Liver (tissue), 9 donors: Measurements from ENCODE around the gene METTL8. TPM values are rescaled to one million over a fixed set of nuclear protein-coding genes. Genes with fewer than 3 reads are reported as not detected.

Source experiments
- DNase-seq: peaks from one replicate; pipeline ENCODE4 v3.0.0-alpha.2; 2017; ENCODE audit warnings: low spot score
- H3K27ac ChIP-seq, 2 donors: one replicate each; pipeline ENCODE4 v1.7.0; 2013; ENCODE audit warnings: inconsistent platforms in 2 of 2, low read length in 2 of 2, control low read depth in 1 of 2, low read depth in 1 of 2, mild to moderate bottlenecking in 1 of 2
- H3K27me3 ChIP-seq, 4 donors: one replicate each; pipeline versions ENCODE4 v1.6.1 to v1.7.0; 2013; ENCODE audit warnings: low read length in 3 of 4, inconsistent platforms in 1 of 4, mild to moderate bottlenecking in 1 of 4, moderate library complexity in 1 of 4; ENCODE audit not compliant: control insufficient read depth in 4 of 4, insufficient read depth in 4 of 4
- H3K36me3 ChIP-seq, 4 donors: one replicate each; pipeline versions ENCODE4 v1.6.1 to v1.7.0; 2013; ENCODE audit warnings: low read length in 3 of 4, mild to moderate bottlenecking in 3 of 4, low read depth in 1 of 4, moderate library complexity in 1 of 4; ENCODE audit not compliant: control insufficient read depth in 4 of 4, insufficient read depth in 3 of 4
- H3K4me1 ChIP-seq, 4 donors: one replicate each; pipeline versions ENCODE4 v1.6.1 to v1.7.0; 2013; ENCODE audit warnings: low read length in 3 of 4, mild to moderate bottlenecking in 3 of 4, moderate library complexity in 1 of 4; ENCODE audit not compliant: control insufficient read depth in 4 of 4, insufficient read depth in 4 of 4
- H3K4me3 ChIP-seq, 3 donors: one replicate each; pipeline versions ENCODE4 v1.6.1 to v1.7.0; 2013; ENCODE audit warnings: low read length in 3 of 3, control low read depth in 1 of 3, low read depth in 1 of 3, mild to moderate bottlenecking in 1 of 3
- H3K9ac ChIP-seq, 2 donors: one replicate each; pipeline ENCODE4 v1.7.0; 2013; ENCODE audit warnings: low read length in 2 of 2, mild to moderate bottlenecking in 2 of 2, moderate library complexity in 2 of 2, control low read depth in 1 of 2, low read depth in 1 of 2
- H3K9me3 ChIP-seq, 4 donors: one replicate each; pipeline versions ENCODE4 v1.6.1 to v1.7.0; 2013; ENCODE audit warnings: low read length in 3 of 4; ENCODE audit not compliant: control insufficient read depth in 4 of 4
- CTCF ChIP-seq: fragments of 150-350 bp; IDR thresholded peaks from 2 replicates; pipeline ENCODE4 v1.5.1; 2017; ENCODE audit warnings: improper control_type of control experiment, low read depth, low read length; ENCODE audit not compliant: missing input control
- EGR1 ChIP-seq, 2 donors: IDR thresholded peaks; 2 replicates each; pipeline ENCODE4 v1.6.1; 2016 to 2018; ENCODE audit warnings: antibody characterized with exemption in 2 of 2, low read depth in 2 of 2
- FOXA1 ChIP-seq: IDR thresholded peaks from 2 replicates; pipeline ENCODE4 v1.6.1; 2016; ENCODE audit warnings: antibody characterized with exemption
- FOXA2 ChIP-seq: IDR thresholded peaks from 2 replicates; pipeline ENCODE4 v1.6.1; 2016; ENCODE audit warnings: antibody characterized with exemption
- GABPA ChIP-seq, 2 donors: IDR thresholded peaks in 1 of 2; conservative IDR thresholded peaks in 1 of 2; 2 replicates each; pipeline ENCODE4 v1.6.1; 2016; ENCODE audit warnings: antibody characterized with exemption in 2 of 2, mild to moderate bottlenecking in 1 of 2, moderate library complexity in 1 of 2
- HNF4G ChIP-seq: IDR thresholded peaks from 2 replicates; pipeline ENCODE4 v1.6.1; 2016; ENCODE audit warnings: antibody characterized with exemption
- JUND ChIP-seq, 2 donors: IDR thresholded peaks; 2 replicates each; pipeline ENCODE4 v1.6.1; 2016; ENCODE audit warnings: antibody characterized with exemption in 2 of 2
- NR2F2 ChIP-seq: IDR thresholded peaks from 2 replicates; pipeline ENCODE4 v1.6.1; 2016; ENCODE audit warnings: antibody characterized with exemption
- RXRA ChIP-seq, 2 donors: IDR thresholded peaks; 2 replicates each; pipeline ENCODE4 v1.6.1; 2017 to 2018; ENCODE audit warnings: antibody characterized with exemption in 2 of 2, mild to moderate bottlenecking in 1 of 2
- SP1 ChIP-seq: IDR thresholded peaks from 2 replicates; pipeline ENCODE4 v1.6.1; 2018; ENCODE audit warnings: antibody characterized with exemption, mild to moderate bottlenecking
- TAF1 ChIP-seq: conservative IDR thresholded peaks from 2 replicates; pipeline ENCODE4 v1.6.1; 2016; ENCODE audit warnings: antibody characterized with exemption, mild to moderate bottlenecking
- YY1 ChIP-seq: IDR thresholded peaks from 2 replicates; pipeline ENCODE4 v1.6.1; 2016; ENCODE audit warnings: antibody characterized with exemption, mild to moderate bottlenecking
- WGBS: extraction: QIAGEN DNeasy Blood & Tissue Kit; methylation state at CpG from one replicate; pipeline ENCODE4 v1.1.7; 2013; 5-methylcytosine and 5-hydroxymethylcytosine counted together
- polyA plus RNA-seq, 2 donors: library from polyadenylated mRNA; stranded (reverse) in 1 of 2; unstranded in 1 of 2; fragments of 200-250 nt in 1 of 2; fragments of >200 nt in 1 of 2; fragmentation: Nextera tagmentation in 1 of 2; extraction: Ambion mirVana in 1 of 2; gene quantifications; one replicate each; pipeline versions ENCODE4 v1.2.1 to v1.2.3, GENCODE V29; 2013 to 2015
- total RNA-seq, 2 donors: library from RNA; depleted of rRNA; stranded (reverse); fragments of >200 nt; gene quantifications; one replicate each; pipeline ENCODE4 v1.2.3, GENCODE V29; 2014
- TF ChIP-seq, protein P1 (sequence below): IDR thresholded peaks from 2 replicates; pipeline ENCODE4 v1.6.1; 2016; ENCODE audit warnings: antibody characterized with exemption, mild to moderate bottlenecking
- TF ChIP-seq, protein P2 (sequence below): IDR thresholded peaks from 2 replicates; pipeline ENCODE4 v1.6.1; 2016; ENCODE audit warnings: antibody characterized with exemption
- donor health status: healthy.
- donor health status: healthy.
- donor health status: healthy.
- donor health status: healthy.
- donor health status: healthy.

The METTL8 gene
- total and polyA plus RNA-seq, 4 donors: 3.6 to 8.1 (median 5.9) TPM

- TF ChIP-seq, protein P1, sequence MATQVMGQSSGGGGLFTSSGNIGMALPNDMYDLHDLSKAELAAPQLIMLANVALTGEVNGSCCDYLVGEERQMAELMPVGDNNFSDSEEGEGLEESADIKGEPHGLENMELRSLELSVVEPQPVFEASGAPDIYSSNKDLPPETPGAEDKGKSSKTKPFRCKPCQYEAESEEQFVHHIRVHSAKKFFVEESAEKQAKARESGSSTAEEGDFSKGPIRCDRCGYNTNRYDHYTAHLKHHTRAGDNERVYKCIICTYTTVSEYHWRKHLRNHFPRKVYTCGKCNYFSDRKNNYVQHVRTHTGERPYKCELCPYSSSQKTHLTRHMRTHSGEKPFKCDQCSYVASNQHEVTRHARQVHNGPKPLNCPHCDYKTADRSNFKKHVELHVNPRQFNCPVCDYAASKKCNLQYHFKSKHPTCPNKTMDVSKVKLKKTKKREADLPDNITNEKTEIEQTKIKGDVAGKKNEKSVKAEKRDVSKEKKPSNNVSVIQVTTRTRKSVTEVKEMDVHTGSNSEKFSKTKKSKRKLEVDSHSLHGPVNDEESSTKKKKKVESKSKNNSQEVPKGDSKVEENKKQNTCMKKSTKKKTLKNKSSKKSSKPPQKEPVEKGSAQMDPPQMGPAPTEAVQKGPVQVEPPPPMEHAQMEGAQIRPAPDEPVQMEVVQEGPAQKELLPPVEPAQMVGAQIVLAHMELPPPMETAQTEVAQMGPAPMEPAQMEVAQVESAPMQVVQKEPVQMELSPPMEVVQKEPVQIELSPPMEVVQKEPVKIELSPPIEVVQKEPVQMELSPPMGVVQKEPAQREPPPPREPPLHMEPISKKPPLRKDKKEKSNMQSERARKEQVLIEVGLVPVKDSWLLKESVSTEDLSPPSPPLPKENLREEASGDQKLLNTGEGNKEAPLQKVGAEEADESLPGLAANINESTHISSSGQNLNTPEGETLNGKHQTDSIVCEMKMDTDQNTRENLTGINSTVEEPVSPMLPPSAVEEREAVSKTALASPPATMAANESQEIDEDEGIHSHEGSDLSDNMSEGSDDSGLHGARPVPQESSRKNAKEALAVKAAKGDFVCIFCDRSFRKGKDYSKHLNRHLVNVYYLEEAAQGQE: no peak
- TF ChIP-seq, protein P2, sequence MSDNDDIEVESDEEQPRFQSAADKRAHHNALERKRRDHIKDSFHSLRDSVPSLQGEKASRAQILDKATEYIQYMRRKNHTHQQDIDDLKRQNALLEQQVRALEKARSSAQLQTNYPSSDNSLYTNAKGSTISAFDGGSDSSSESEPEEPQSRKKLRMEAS: no peak
- TF ChIP-seq FOXA1 (no peak), EGR1 (IDR thresholded peaks at IDR 0.05; ENCODE audit: low read depth in 2 of 2) (no peak), TAF1 (no peak), SP1 (no peak)
These were observed 31.8 kb downstream of the METTL8 start (continued) for GRCh38 chr2:171401947-171402346.

DNA sequence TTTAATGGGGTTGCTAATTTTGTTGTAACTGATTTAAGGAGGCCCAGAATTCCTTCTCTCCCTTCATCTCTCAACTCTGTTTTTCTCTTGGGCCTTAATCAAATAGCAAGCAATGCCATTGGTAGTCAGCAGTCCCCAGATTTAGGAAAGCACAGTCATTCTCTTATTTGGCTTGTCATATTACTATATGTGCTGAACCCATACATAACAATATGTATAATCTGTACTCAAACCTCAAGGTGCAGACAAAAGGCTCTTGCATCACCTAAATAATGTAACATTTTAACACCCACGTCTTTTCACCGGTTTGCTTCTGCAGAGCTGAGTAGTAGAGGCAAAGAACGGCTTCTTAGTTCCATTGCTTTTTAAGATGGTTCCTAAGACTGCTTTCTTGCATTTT, 33.4 kb downstream of the METTL8 start:
- no peaks in the 10 kb centered on the region for H3K4me1 ChIP-seq
- no peaks in the 10 kb centered on the region for H3K9me3 ChIP-seq
- H3K9ac ChIP-seq: no peak overlapping the region
- no peak overlapping the region for H3K27ac ChIP-seq
- no peak for TF ChIP-seq TAF1
- TF ChIP-seq GABPA (IDR thresholded peaks at IDR 0.05 in 1 of 2, conservative IDR thresholded peaks at IDR 0.05 in 1 of 2): no peak
- TF ChIP-seq YY1: no peak
- no peak for TF ChIP-seq EGR1 (IDR thresholded peaks at IDR 0.05; ENCODE audit: low read depth in 2 of 2)
- TF ChIP-seq, protein P1: no peak
- no peak for TF ChIP-seq FOXA2
- TF ChIP-seq HNF4G: no peak
- no peak for TF ChIP-seq NR2F2
- TF ChIP-seq RXRA (IDR thresholded peaks at IDR 0.05): no peak
- H3K4me3 ChIP-seq: no peak overlapping the region
- 94% methylated on average over 3 of the region's 3 CpGs for WGBS
- H3K27me3 ChIP-seq: no peaks in the 10 kb centered on the region
- H3K36me3 ChIP-seq: no peaks in the 10 kb centered on the region
- DNase-seq: no peak

DNA sequence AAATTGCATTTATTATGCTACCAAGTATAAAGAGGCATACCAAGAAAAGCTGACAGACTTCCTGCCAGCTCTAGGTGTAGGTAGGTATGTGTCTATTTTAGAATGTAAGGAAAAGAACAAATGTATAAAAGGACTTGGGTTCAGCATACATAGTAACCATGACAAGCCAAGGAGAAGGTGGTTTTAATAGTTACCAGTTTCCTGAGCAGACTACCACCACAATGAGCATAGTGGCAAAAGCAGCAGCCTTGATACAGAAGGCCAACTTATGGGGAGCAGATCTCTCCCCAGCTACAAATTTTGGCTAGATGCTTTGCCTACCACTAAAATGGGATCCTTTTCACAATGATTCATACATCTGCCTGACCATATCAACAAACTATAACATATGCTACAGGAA, 34.5 kb downstream of the METTL8 start:
- Histone ChIP-seq H3K9ac (no peak overlapping the region), H3K36me3 (no peaks in the 10 kb centered on the region), H3K4me3 (no peak overlapping the region), H3K4me1 (no peaks in the 10 kb centered on the region), H3K9me3 (no peaks in the 10 kb centered on the region), H3K27ac (no peak overlapping the region), H3K27me3 (no peaks in the 10 kb centered on the region)
- no peak for DNase-seq
- TF ChIP-seq EGR1 (IDR thresholded peaks at IDR 0.05; ENCODE audit: low read depth in 2 of 2) (no peak), CTCF (no peak), GABPA (IDR thresholded peaks at IDR 0.05 in 1 of 2, conservative IDR thresholded peaks at IDR 0.05 in 1 of 2) (no peak), TAF1 (no peak), JUND (IDR thresholded peaks at IDR 0.05) (no peak), RXRA (IDR thresholded peaks at IDR 0.05) (no peak)
- TF ChIP-seq, protein P1: no peak
